Spleen (tissue), 11 donors: ENCODE data around the gene OR13C3. TPM values are rescaled to one million over a fixed set of nuclear protein-coding genes. Genes with fewer than 3 reads are reported as not detected.

ENCODE experiments used
- DNase-seq: peaks from one replicate; pipeline ENCODE4 v3.0.0-alpha.2; 2020
- H3K27ac ChIP-seq, 8 donors: fragments of 200-600 bp; sonication (generic) in 7 of 8; 1 replicate in 4 of 8; 2 replicates in 4 of 8; pipeline versions ENCODE4 v1.5.0 to v1.8.0; 2016 to 2021; ENCODE audit warnings: inconsistent platforms in 4 of 8, mild to moderate bottlenecking in 4 of 8, moderate library complexity in 1 of 8
- H3K27me3 ChIP-seq, 7 donors: fragments of 200-600 bp; sonication (generic) in 6 of 7; replicated peaks in 1 of 7; 1 replicate in 4 of 7; 2 replicates in 3 of 7; pipeline versions ENCODE4 v1.5.0 to v1.8.0; 2016 to 2021; ENCODE audit warnings: inconsistent platforms in 3 of 7, mild to moderate bottlenecking in 1 of 7
- H3K36me3 ChIP-seq, 6 donors: fragments of 200-600 bp; sonication (generic) in 5 of 6; 1 replicate in 4 of 6; 2 replicates in 2 of 6; pipeline versions ENCODE4 v1.5.0 to v1.8.0; 2016 to 2021; ENCODE audit warnings: inconsistent platforms in 2 of 6
- H3K4me1 ChIP-seq, 6 donors: fragments of 200-600 bp; sonication (generic) in 5 of 6; 1 replicate in 3 of 6; 2 replicates in 3 of 6; pipeline versions ENCODE4 v1.5.0 to v1.8.0; 2016 to 2021; ENCODE audit warnings: inconsistent platforms in 3 of 6
- H3K4me3 ChIP-seq, 8 donors: fragments of 200-600 bp; sonication (generic) in 7 of 8; 1 replicate in 4 of 8; 2 replicates in 4 of 8; pipeline versions ENCODE4 v1.5.0 to v1.8.0; 2016 to 2021; ENCODE audit warnings: inconsistent platforms in 4 of 8, mild to moderate bottlenecking in 4 of 8, moderate library complexity in 2 of 8
- H3K9me3 ChIP-seq, 8 donors: fragments of 200-600 bp; sonication (generic) in 7 of 8; 1 replicate in 4 of 8; 2 replicates in 4 of 8; pipeline versions ENCODE4 v1.5.0 to v1.8.0; 2016 to 2021; ENCODE audit warnings: inconsistent platforms in 4 of 8
- POLR2A ChIP-seq, 3 donors: fragments of 450-650 bp; IDR thresholded peaks; one replicate each; pipeline ENCODE4 v1.5.1; 2017; ENCODE audit warnings: antibody characterized with exemption in 3 of 3, mild to moderate bottlenecking in 1 of 3
- POLR2AphosphoS5 ChIP-seq, 3 donors: sonication (generic); formaldehyde crosslinking; IDR thresholded peaks; one replicate each; pipeline ENCODE4 v1.5.1; 2017; ENCODE audit warnings: antibody characterized with exemption in 3 of 3
- WGBS, 5 donors: extraction: QIAGEN DNeasy Blood & Tissue Kit in 3 of 5; methylation state at CpG; one replicate each; pipeline versions ENCODE4 v1.1.5 to v1.1.7; 2013 to 2018; 5-methylcytosine and 5-hydroxymethylcytosine counted together
- intact Hi-C: fragments of 100-400 bp; cut with DNase I; formaldehyde crosslinking; loops from one replicate; pipeline ENCODE4 v1.15.0; 2023; ENCODE audit warnings: low total_unique reads
- polyA plus RNA-seq, 3 donors: library from polyadenylated mRNA; stranded (reverse); fragments of 200-250 nt; gene quantifications; one replicate each; pipeline ENCODE4 v1.2.1, GENCODE V29; 2013
- total RNA-seq, 7 donors: library from RNA; depleted of rRNA in 3 of 7; stranded (reverse); fragments of >200 nt in 3 of 7; fragmentation: NEBNext Ultra II Directional in 4 of 7; extraction: Animal tissue kit (Norgen Biotek cat#: 25700) in 4 of 7; gene quantifications; one replicate each; pipeline versions ENCODE4 v1.1.0 to v1.2.1, GENCODE V29; 2016 to 2021
- TF ChIP-seq, protein P1 (sequence below), 11 experiments: fragments of 200-600 bp in 7 of 11; fragments of 450-650 bp in 4 of 11; sonication (generic) in 4 of 11; IDR thresholded peaks in 8 of 11; conservative IDR thresholded peaks in 3 of 11; 1 replicate in 7 of 11; 2 replicates in 4 of 11; pipeline versions ENCODE4 v1.4.0 to v1.8.0; 2016 to 2021; ENCODE audit warnings: antibody characterized with exemption in 11 of 11, inconsistent platforms in 4 of 11, mild to moderate bottlenecking in 1 of 11
- donor health status: healthy with polysubstance abuse.
- donor health status: DM: no; HTN: no; CAD: no; lungs with moderate emphysema.
- donor health status: DM: no; HTN: no; CAD: no.
- donor health status: Bipolar disorder and iron deficiency.
- donor health status: healthy.
- donor health status: DM: no; HTN: no; CAD: no.
- donor health status: DM: yes; HTN: yes; CAD: no.

OR13C3 gene
- total and polyA plus RNA-seq, 10 donors, result not detected

- Histone ChIP-seq H3K9me3 (peaks cover 0 to 38% (median 24%) of the 10 kb centered on the region in 8 donors), H3K36me3 (no peaks in the 10 kb centered on the region), H3K4me3 (no peak overlapping the region), H3K27me3 (no peaks in the 10 kb centered on the region), H3K4me1 (no peaks in the 10 kb centered on the region), H3K27ac (no peak overlapping the region)
- DNase-seq, result no peak
- WGBS, 5 donors, result 70 to 82% (median 80%) methylated on average over 1 of the region's 1 CpG
- TF ChIP-seq POLR2A (IDR thresholded peaks at IDR 0.05) (no peak), POLR2AphosphoS5 (IDR thresholded peaks at IDR 0.05) (no peak)
- TF ChIP-seq, protein P1, sequence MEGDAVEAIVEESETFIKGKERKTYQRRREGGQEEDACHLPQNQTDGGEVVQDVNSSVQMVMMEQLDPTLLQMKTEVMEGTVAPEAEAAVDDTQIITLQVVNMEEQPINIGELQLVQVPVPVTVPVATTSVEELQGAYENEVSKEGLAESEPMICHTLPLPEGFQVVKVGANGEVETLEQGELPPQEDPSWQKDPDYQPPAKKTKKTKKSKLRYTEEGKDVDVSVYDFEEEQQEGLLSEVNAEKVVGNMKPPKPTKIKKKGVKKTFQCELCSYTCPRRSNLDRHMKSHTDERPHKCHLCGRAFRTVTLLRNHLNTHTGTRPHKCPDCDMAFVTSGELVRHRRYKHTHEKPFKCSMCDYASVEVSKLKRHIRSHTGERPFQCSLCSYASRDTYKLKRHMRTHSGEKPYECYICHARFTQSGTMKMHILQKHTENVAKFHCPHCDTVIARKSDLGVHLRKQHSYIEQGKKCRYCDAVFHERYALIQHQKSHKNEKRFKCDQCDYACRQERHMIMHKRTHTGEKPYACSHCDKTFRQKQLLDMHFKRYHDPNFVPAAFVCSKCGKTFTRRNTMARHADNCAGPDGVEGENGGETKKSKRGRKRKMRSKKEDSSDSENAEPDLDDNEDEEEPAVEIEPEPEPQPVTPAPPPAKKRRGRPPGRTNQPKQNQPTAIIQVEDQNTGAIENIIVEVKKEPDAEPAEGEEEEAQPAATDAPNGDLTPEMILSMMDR (IDR thresholded peaks at IDR 0.05 in 8 of 11, conservative IDR thresholded peaks at IDR 0.05 in 3 of 11), result no peak
- intact Hi-C loops, result no loop called here
These were observed 36.0 kb upstream of the OR13C3 start for GRCh38 chr9:104572612-104573011.

DNA sequence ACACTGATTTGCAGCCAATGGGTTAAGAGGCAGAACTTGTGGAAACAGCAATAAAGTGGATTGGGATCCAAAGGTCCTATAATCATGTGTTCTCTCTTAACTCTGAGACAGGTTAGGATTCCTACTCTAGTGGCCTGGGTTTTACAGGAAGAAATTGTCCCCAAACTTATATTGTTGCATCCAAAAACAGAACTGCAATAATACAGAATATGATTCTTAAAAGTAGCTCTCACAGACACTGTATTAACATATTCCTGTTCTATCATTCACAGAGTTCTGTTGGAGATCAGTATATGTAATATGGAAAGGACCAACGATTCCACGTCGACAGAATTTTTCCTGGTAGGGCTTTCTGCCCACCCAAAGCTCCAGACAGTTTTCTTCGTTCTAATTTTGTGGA is 32.2 kb upstream of the OR13C3 start, which contains the start of gene OR13C8:
OR13C8 (plus strand) TSS at position 301 of the 400 bp plus-strand sequence; CDS start at position 301, 0 bp downstream.
- Histone ChIP-seq H3K4me1 (no peaks in the 10 kb centered on the region), H3K27me3 (no peaks in the 10 kb centered on the region), H3K36me3 (no peaks in the 10 kb centered on the region), H3K9me3 (peaks cover 0 to 35% (median 23%) of the 10 kb centered on the region in 8 donors), H3K4me3 (no peak within 1 kb of the TSS), H3K27ac (no peak within 1 kb of the TSS)
- intact Hi-C loops, result no loop called here
- WGBS, 5 donors, result 81 to 91% (median 83%) methylated on average over 4 of the region's 4 CpGs
- DNase-seq, result no peak
- no peak for TF ChIP-seq POLR2A (IDR thresholded peaks at IDR 0.05)
- no peak for TF ChIP-seq POLR2AphosphoS5 (IDR thresholded peaks at IDR 0.05)
- TF ChIP-seq, protein P1 (IDR thresholded peaks at IDR 0.05 in 8 of 11, conservative IDR thresholded peaks at IDR 0.05 in 3 of 11), result no peak

- TF ChIP-seq, protein P1 (IDR thresholded peaks at IDR 0.05 in 8 of 11, conservative IDR thresholded peaks at IDR 0.05 in 3 of 11), result no peak
- no peak for TF ChIP-seq POLR2AphosphoS5 (IDR thresholded peaks at IDR 0.05)
- TF ChIP-seq POLR2A (IDR thresholded peaks at IDR 0.05), result no peak
- H3K27ac ChIP-seq, result no peak overlapping the region
- DNase-seq, result no peak
- no peaks in the 10 kb centered on the region for H3K27me3 ChIP-seq
- H3K9me3 ChIP-seq, result peaks cover 0 to 3% (median 0%) of the 10 kb centered on the region in 8 donors
- H3K4me1 ChIP-seq, result no peaks in the 10 kb centered on the region
- intact Hi-C loops, result no loop called here
- H3K4me3 ChIP-seq, result no peak overlapping the region
- no peaks in the 10 kb centered on the region for H3K36me3 ChIP-seq
- WGBS, 5 donors, result 43 to 61% (median 57%) methylated on average over 1 of the region's 1 CpG
These were observed 27.7 kb upstream of the OR13C3 start for GRCh38 chr9:104564358-104564757.

DNA sequence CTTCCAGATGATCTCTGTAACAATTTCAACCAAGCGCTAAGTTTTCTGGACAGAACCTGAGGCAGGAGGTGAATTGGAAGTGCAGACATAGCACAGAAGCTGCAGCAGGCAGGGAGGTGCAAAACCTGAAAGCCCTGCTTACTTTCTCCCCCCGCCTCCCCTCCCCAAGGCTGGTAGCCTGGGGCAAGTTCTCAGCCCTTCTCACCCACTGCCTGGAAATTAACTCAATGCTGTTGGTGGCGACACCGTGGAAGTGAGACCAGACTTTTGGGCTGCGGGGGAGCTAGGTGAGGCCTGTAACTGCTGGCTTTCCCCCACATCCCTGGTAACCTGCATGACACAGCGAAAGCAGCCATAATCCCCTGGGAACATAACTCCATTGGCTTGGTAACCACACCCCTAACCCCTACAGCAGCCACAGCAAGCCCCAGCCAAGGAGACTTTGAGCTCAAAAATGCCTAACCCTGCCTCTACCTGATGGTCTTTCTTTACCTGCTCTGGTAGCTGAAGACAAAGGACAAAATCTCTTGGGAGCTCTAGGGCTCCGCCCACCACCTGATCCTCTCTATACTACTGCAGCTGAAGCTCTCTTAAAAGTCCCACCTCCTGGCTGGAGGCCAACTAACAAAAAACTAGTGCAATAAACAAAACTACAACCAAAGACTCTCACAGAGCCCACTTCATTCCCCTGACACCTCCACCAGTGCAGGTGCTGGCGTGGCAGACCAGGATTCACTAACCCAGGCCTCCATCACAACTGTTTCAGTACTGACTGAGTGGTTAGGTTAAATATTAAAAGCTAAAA is 20.4 kb upstream of the OR13C3 start:
- H3K36me3 ChIP-seq, result no peaks in the 10 kb centered on the region
- H3K4me1 ChIP-seq, result no peaks in the 10 kb centered on the region
- no peak overlapping the region for H3K27ac ChIP-seq
- 81 to 88% (median 86%) methylated on average over 8 of the region's 8 CpGs for WGBS, 5 donors
- no peaks in the 10 kb centered on the region for H3K27me3 ChIP-seq
- TF ChIP-seq POLR2AphosphoS5 (IDR thresholded peaks at IDR 0.05) (no peak), POLR2A (IDR thresholded peaks at IDR 0.05) (no peak)
- TF ChIP-seq, protein P1 (IDR thresholded peaks at IDR 0.05 in 8 of 11, conservative IDR thresholded peaks at IDR 0.05 in 3 of 11), result no peak
- intact Hi-C loops, result loop anchor here (10.0 kb wide), 1 partner anchor 58 kb away; the partner anchor contains the start of gene OR13C9
- no peak overlapping the region for H3K4me3 ChIP-seq
- peaks cover 0 to 32% (median 11%) of the 10 kb centered on the region in 8 donors for H3K9me3 ChIP-seq
- DNase-seq, result no peak
